Stimulated activated naive CD8-positive, alpha-beta T cell treated with anti-CD3 and anti-CD28 coated beads, Interleukin-15, amount 100 ng/mL, for 72 hours (primary cell): ENCODE measurements around the gene USP17L20.
"Not testable (repeated sequence)": the region's sequence is repeated elsewhere in the genome, so short reads cannot be mapped to it uniquely, and the experiment has no call there.

ENCODE experiments used
- ATAC-seq: fragments of 150-1000 bp; cut with Tn5 transposase; 2 replicates; pipeline ENCODE4 v1.10.0; 2021; ENCODE audit warnings: mild to moderate bottlenecking, moderate library complexity
- DNase-seq, 2 donors: peaks; one replicate each; pipeline ENCODE4 v3.0.0; 2021 to 2022
- H3K27ac Mint-ChIP-seq, 2 donors: one replicate each; pipeline ENCODE4 v1.8.0; 2022; ENCODE audit warnings: mild to moderate bottlenecking in 2 of 2, mixed read lengths in 2 of 2, moderate library complexity in 2 of 2
- H3K27me3 Mint-ChIP-seq: one replicate; pipeline ENCODE4 v1.8.0; 2022; ENCODE audit warnings: mixed read lengths
- H3K4me1 Mint-ChIP-seq: one replicate; pipeline ENCODE4 v1.8.0; 2022; ENCODE audit warnings: mild to moderate bottlenecking, mixed read lengths
- H3K4me3 Mint-ChIP-seq, 2 donors: one replicate each; pipeline ENCODE4 v1.8.0; 2022; ENCODE audit warnings: mild to moderate bottlenecking in 2 of 2, mixed read lengths in 2 of 2, moderate library complexity in 1 of 2
- H3K9me3 Mint-ChIP-seq, 2 donors: one replicate each; pipeline ENCODE4 v1.8.0; 2022; ENCODE audit warnings: mixed read lengths in 2 of 2

USP17L20 gene

GRCh38 chr4:9257824-9258223 is at the start of gene USP17L20:
USP17L20 (plus strand) TSS chr4:9258124; CDS start chr4:9258124, 0 bp downstream.
- not testable (repeated sequence) for H3K4me1 Mint-ChIP-seq, H3K9me3 Mint-ChIP-seq, DNase-seq, ATAC-seq, H3K27me3 Mint-ChIP-seq, H3K27ac Mint-ChIP-seq, H3K4me3 Mint-ChIP-seq

- H3K27ac Mint-ChIP-seq, H3K4me3 Mint-ChIP-seq: not testable (repeated sequence)
These were observed 47.6 kb upstream of the USP17L20 start, which contains the start of gene USP17L10 for GRCh38 chr4:9210357-9210756. USP17L10 (plus strand) TSS chr4:9210657; CDS start chr4:9210657, 0 bp downstream.

DNA sequence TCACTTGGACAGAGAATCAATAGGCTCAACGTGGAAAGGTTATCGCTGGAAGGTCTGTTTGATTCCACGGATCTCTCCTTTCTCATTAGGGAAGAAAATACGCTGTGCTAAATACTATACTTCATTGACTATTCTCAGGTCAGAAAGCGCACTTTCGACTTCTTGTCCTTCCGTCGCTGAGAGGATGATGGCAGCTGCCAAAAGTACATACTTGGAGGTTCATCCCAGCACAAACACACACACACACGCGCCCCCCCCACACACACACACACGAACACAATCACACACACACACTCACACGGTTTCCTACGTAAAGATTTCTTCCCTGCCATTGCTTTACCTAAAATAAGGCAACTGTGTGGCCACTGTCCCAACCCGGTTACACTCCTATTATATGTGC is 43.2 kb upstream of the USP17L20 start:
- H3K4me3 Mint-ChIP-seq, H3K27ac Mint-ChIP-seq, H3K9me3 Mint-ChIP-seq, H3K4me1 Mint-ChIP-seq, ATAC-seq, H3K27me3 Mint-ChIP-seq: not testable (repeated sequence)
- peak in 1 of 2 donors; percentile 6 for DNase-seq

More at GRCh38 chr4:9210357-9210756, 47.6 kb upstream of the USP17L20 start, which contains the start of gene USP17L10:
- ATAC-seq, DNase-seq, H3K9me3 Mint-ChIP-seq, H3K4me1 Mint-ChIP-seq, H3K27me3 Mint-ChIP-seq: not testable (repeated sequence)

- ATAC-seq = not testable (repeated sequence)
These were observed 42.8 kb upstream of the USP17L20 start, which contains the start of gene USP17L11 for GRCh38 chr4:9215105-9215504. USP17L11 (plus strand) TSS chr4:9215405; CDS start chr4:9215405, 0 bp downstream.

GRCh38 chr4:9219852-9220251 is 38.1 kb upstream of the USP17L20 start, which contains the start of gene USP17L12:
USP17L12 (plus strand) TSS chr4:9220152; CDS start chr4:9220152, 0 bp downstream.
- not testable (repeated sequence) for H3K4me1 Mint-ChIP-seq, H3K9me3 Mint-ChIP-seq, ATAC-seq, H3K4me3 Mint-ChIP-seq, H3K27ac Mint-ChIP-seq, H3K27me3 Mint-ChIP-seq, DNase-seq

More at GRCh38 chr4:9215105-9215504, 42.8 kb upstream of the USP17L20 start, which contains the start of gene USP17L11:
- not testable (repeated sequence) for H3K9me3 Mint-ChIP-seq, H3K27ac Mint-ChIP-seq, DNase-seq, H3K27me3 Mint-ChIP-seq, H3K4me3 Mint-ChIP-seq, H3K4me1 Mint-ChIP-seq

- H3K4me1 Mint-ChIP-seq, H3K27me3 Mint-ChIP-seq, DNase-seq, H3K27ac Mint-ChIP-seq, H3K4me3 Mint-ChIP-seq, H3K9me3 Mint-ChIP-seq, ATAC-seq: not testable (repeated sequence)
These were observed 33.3 kb upstream of the USP17L20 start, which contains the start of gene USP17L13 for GRCh38 chr4:9224596-9224995. USP17L13 (plus strand) TSS chr4:9224896; CDS start chr4:9224896, 0 bp downstream.

GRCh38 chr4:9230249-9230648 is 27.7 kb upstream of the USP17L20 start:
- H3K27ac Mint-ChIP-seq, DNase-seq, H3K27me3 Mint-ChIP-seq, H3K4me3 Mint-ChIP-seq, H3K4me1 Mint-ChIP-seq, ATAC-seq, H3K9me3 Mint-ChIP-seq: not testable (repeated sequence)

- not testable (repeated sequence) for DNase-seq, H3K27ac Mint-ChIP-seq, ATAC-seq, H3K9me3 Mint-ChIP-seq, H3K4me3 Mint-ChIP-seq, H3K27me3 Mint-ChIP-seq, H3K4me1 Mint-ChIP-seq
These were observed 23.8 kb upstream of the USP17L20 start, which contains the start of gene USP17L15 for GRCh38 chr4:9234085-9234484. USP17L15 (plus strand) TSS chr4:9234385; CDS start chr4:9234385, 0 bp downstream.

- not testable (repeated sequence) for H3K4me3 Mint-ChIP-seq, H3K27me3 Mint-ChIP-seq, H3K4me1 Mint-ChIP-seq, DNase-seq, H3K27ac Mint-ChIP-seq, ATAC-seq, H3K9me3 Mint-ChIP-seq
These were observed 19.5 kb upstream of the USP17L20 start for GRCh38 chr4:9238461-9238860.

GRCh38 chr4:9243579-9243978 is 14.3 kb upstream of the USP17L20 start, which contains the start of gene USP17L17:
USP17L17 (plus strand) TSS chr4:9243879; CDS start chr4:9243879, 0 bp downstream.
- H3K27ac Mint-ChIP-seq, H3K27me3 Mint-ChIP-seq, H3K4me1 Mint-ChIP-seq, H3K9me3 Mint-ChIP-seq, ATAC-seq, DNase-seq, H3K4me3 Mint-ChIP-seq: not testable (repeated sequence)

- H3K4me1 Mint-ChIP-seq, ATAC-seq, H3K27ac Mint-ChIP-seq, DNase-seq, H3K9me3 Mint-ChIP-seq, H3K4me3 Mint-ChIP-seq, H3K27me3 Mint-ChIP-seq: not testable (repeated sequence)
These were observed 9.8 kb upstream of the USP17L20 start, which contains the start of gene USP17L18 for GRCh38 chr4:9247953-9248680. USP17L18 (plus strand) TSS chr4:9248630; CDS start chr4:9248630, 0 bp downstream.

DNA sequence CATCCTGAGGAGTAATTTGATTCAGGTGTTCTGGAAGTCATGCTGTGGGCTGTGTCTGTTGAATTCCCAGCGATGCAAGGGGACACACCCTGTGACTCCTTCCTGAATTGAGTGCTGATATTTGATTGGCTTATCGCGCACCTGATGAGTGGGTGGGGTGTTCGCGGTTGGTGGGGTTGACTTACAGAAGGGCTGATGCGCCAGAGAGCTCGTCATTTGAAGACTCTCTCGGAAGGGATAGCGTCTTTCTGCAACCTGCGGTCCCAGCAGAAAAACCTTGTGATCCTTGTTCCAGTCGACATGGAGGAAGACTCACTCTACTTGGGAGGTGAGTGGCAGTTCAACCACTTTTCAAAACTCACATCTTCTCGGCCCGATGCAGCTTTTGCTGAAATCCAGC is 4.8 kb upstream of the USP17L20 start, which contains the start of gene USP17L19:
TSS of gene USP17L19 (plus strand) at position 301 of the 400 bp plus-strand sequence. CDS start at position 301, 0 bp downstream.
- H3K27ac Mint-ChIP-seq, DNase-seq, H3K27me3 Mint-ChIP-seq, H3K4me1 Mint-ChIP-seq, H3K4me3 Mint-ChIP-seq, ATAC-seq, H3K9me3 Mint-ChIP-seq: not testable (repeated sequence)

- not testable (repeated sequence) for H3K9me3 Mint-ChIP-seq, ATAC-seq, H3K4me1 Mint-ChIP-seq, H3K4me3 Mint-ChIP-seq, H3K27me3 Mint-ChIP-seq, DNase-seq, H3K27ac Mint-ChIP-seq
These were observed 4.6 kb downstream of the USP17L20 start, which contains the start of gene USP17L21 for GRCh38 chr4:9262572-9262971. USP17L21 (plus strand) TSS chr4:9262872; CDS start chr4:9262872, 0 bp downstream.

DNA sequence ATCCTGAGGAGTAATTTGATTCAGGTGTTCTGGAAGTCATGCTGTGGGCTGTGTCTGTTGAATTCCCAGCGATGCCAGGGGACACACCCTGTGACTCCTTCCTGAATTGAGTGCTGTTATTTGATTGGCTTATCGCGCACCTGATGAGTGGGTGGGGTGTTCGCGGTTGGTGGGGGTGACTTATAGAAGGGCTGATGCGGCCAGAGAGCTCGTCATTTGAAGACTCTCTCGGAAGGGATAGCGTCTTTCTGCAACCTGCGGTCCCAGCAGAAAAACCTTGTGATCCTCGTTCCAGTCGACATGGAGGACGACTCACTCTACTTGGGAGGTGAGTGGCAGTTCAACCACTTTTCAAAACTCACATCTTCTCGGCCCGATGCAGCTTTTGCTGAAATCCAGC is 9.4 kb downstream of the USP17L20 start, which contains the start of gene USP17L22:
TSS of gene USP17L22 (plus strand) at position 301 of the 400 bp plus-strand sequence. CDS start at position 301, 0 bp downstream.
- not testable (repeated sequence) for DNase-seq, ATAC-seq, H3K4me3 Mint-ChIP-seq, H3K27me3 Mint-ChIP-seq, H3K4me1 Mint-ChIP-seq, H3K9me3 Mint-ChIP-seq, H3K27ac Mint-ChIP-seq

- H3K9me3 Mint-ChIP-seq, H3K27me3 Mint-ChIP-seq, H3K4me3 Mint-ChIP-seq, H3K27ac Mint-ChIP-seq, H3K4me1 Mint-ChIP-seq, ATAC-seq: not testable (repeated sequence)
- DNase-seq = peak; percentile 5 to 9
These were observed 13.8 kb downstream of the USP17L20 start for GRCh38 chr4:9271719-9272118.
